HepG2 (cell line): ENCODE results near the gene TMEM143. TPM values are rescaled to one million over a fixed set of nuclear protein-coding genes. Genes with fewer than 3 reads are reported as not detected.

Experiments used
- ESRRA ChIP-seq: sonication (generic); formaldehyde crosslinking; IDR thresholded peaks from 2 replicates; pipeline ENCODE4 v1.5.1; 2020; ENCODE audit warnings: mild to moderate bottlenecking, low read depth, missing genetic modification reagents
- HMG20A ChIP-seq: IDR thresholded peaks from 2 replicates; pipeline ENCODE4 v1.6.1; 2016; ENCODE audit warnings: borderline replicate concordance
- HNF4A ChIP-seq: sonication (generic); formaldehyde crosslinking; IDR thresholded peaks from 2 replicates; pipeline ENCODE4 v1.4.0; 2020; ENCODE audit warnings: missing genetic modification reagents
- HOXA7 ChIP-seq: sonication (generic); formaldehyde crosslinking; IDR thresholded peaks from 2 replicates; pipeline ENCODE4 v1.8.1; 2022; ENCODE audit warnings: mild to moderate bottlenecking, missing genetic modification reagents, moderate library complexity
- KDM5A ChIP-seq: fragments of 200-600 bp; sonication (generic); IDR thresholded peaks from 2 replicates; pipeline ENCODE4 v1.7.0; 2018; ENCODE audit warnings: antibody characterized with exemption, mild to moderate bottlenecking, low read length, borderline replicate concordance
- KLF9 ChIP-seq: IDR thresholded peaks from 2 replicates; pipeline ENCODE4 v1.6.1; 2016; ENCODE audit warnings: low read depth
- MNT ChIP-seq: fragments of 450-650 bp; IDR thresholded peaks from 2 replicates; pipeline ENCODE4 v1.6.1; 2016
- MXI1 ChIP-seq: IDR thresholded peaks from 3 replicates; pipeline ENCODE4 v1.6.1; 2012; ENCODE audit warnings: low read depth, low read length, inconsistent platforms, borderline replicate concordance
- PAF1 ChIP-seq: IDR thresholded peaks from 2 replicates; pipeline ENCODE4 v1.6.1; 2016; ENCODE audit warnings: missing genetic modification reagents, missing compliant biosample characterization
- POLR2A ChIP-seq, 2 experiments: IDR thresholded peaks; 2 replicates each; pipeline ENCODE4 v1.6.1; 2011; ENCODE audit warnings: low read depth in 2 of 2, low read length in 2 of 2, mild to moderate bottlenecking in 1 of 2, moderate library complexity in 1 of 2; ENCODE audit not compliant: insufficient read depth in 1 of 2
- SRSF4 ChIP-seq: fragments of 200-400 bp; formaldehyde crosslinking; IDR thresholded peaks from one replicate; pipeline ENCODE4 v1.6.1; 2018; ENCODE audit warnings: mild to moderate bottlenecking, low read depth, low read length, moderate library complexity; ENCODE audit not compliant: poor library complexity, severe bottlenecking
- TFAP4 ChIP-seq: sonication (generic); IDR thresholded peaks from 2 replicates; pipeline ENCODE4 v1.6.1; 2016; ENCODE audit warnings: low read depth, borderline replicate concordance
- ZFP36 ChIP-seq: fragments of 150-350 bp; IDR thresholded peaks from 2 replicates; pipeline ENCODE4 v1.6.1; 2018; ENCODE audit warnings: borderline replicate concordance, low read length, low read depth; ENCODE audit not compliant: partially characterized antibody
- ZFYVE20 ChIP-seq: sonication (generic); formaldehyde crosslinking; IDR thresholded peaks from 2 replicates; pipeline ENCODE4 v1.8.0; 2023; ENCODE audit warnings: low read depth, mild to moderate bottlenecking, moderate library complexity, missing genetic modification reagents, borderline replicate concordance
- ZKSCAN8 ChIP-seq: IDR thresholded peaks from 2 replicates; pipeline ENCODE4 v1.6.1; 2016; ENCODE audit warnings: borderline replicate concordance, missing genetic modification reagents, missing compliant biosample characterization
- ZNF10 ChIP-seq: sonication (generic); formaldehyde crosslinking; IDR thresholded peaks from 2 replicates; pipeline ENCODE4 v1.4.0; 2020; ENCODE audit warnings: mild to moderate bottlenecking, low read depth, missing genetic modification reagents, borderline replicate concordance
- ZNF18 ChIP-seq: sonication (generic); formaldehyde crosslinking; IDR thresholded peaks from 2 replicates; pipeline ENCODE4 v1.8.0; 2022; ENCODE audit warnings: mild to moderate bottlenecking, missing genetic modification reagents; ENCODE audit not compliant: insufficient replicate concordance
- ZNF20 ChIP-seq: sonication (generic); formaldehyde crosslinking; IDR thresholded peaks from 2 replicates; pipeline ENCODE4 v1.4.0; 2020; ENCODE audit warnings: mild to moderate bottlenecking, moderate library complexity, missing genetic modification reagents
- ZNF326 ChIP-seq: sonication (generic); formaldehyde crosslinking; IDR thresholded peaks from 2 replicates; pipeline ENCODE4 v1.4.0; 2020; ENCODE audit warnings: missing genetic modification reagents, borderline replicate concordance
- ZNF33A ChIP-seq: sonication (generic); formaldehyde crosslinking; IDR thresholded peaks from 2 replicates; pipeline ENCODE4 v1.5.1; 2020; ENCODE audit warnings: missing genetic modification reagents, mild to moderate bottlenecking, moderate library complexity, borderline replicate concordance
- ZNF546 ChIP-seq: sonication (generic); formaldehyde crosslinking; conservative IDR thresholded peaks from 2 replicates; pipeline ENCODE4 v1.8.1; 2023; ENCODE audit warnings: mild to moderate bottlenecking, missing genetic modification reagents
- ZNF569 ChIP-seq: sonication (generic); formaldehyde crosslinking; IDR thresholded peaks from 2 replicates; pipeline ENCODE4 v1.5.0; 2020; ENCODE audit warnings: mild to moderate bottlenecking, missing genetic modification reagents, moderate library complexity, borderline replicate concordance
- ZNF816 ChIP-seq: sonication (generic); formaldehyde crosslinking; IDR thresholded peaks from 2 replicates; pipeline ENCODE4 v1.8.0; 2022; ENCODE audit warnings: missing genetic modification reagents, mild to moderate bottlenecking, borderline replicate concordance
- ZSCAN25 ChIP-seq: sonication (generic); formaldehyde crosslinking; IDR thresholded peaks from 2 replicates; pipeline ENCODE4 v1.8.0; 2022; ENCODE audit warnings: mild to moderate bottlenecking, missing genetic modification reagents
- polyA plus RNA-seq, 8 experiments: library from polyadenylated mRNA; depleted of rRNA in 3 of 8; stranded (reverse) in 7 of 8; unstranded in 1 of 8; fragments of >200 nt; fragmentation: Illumina TruSeq in 4 of 8; extraction: Trizol in 4 of 8; gene quantifications; 2 replicates each; pipeline versions ENCODE4 v1.2.1 to v1.2.3, GENCODE V29; 2011 to 2016; ENCODE audit warnings: low read depth in 4 of 8, missing spikeins in 1 of 8, mixed read lengths in 1 of 8; ENCODE audit not compliant: insufficient read depth in 1 of 8
- total RNA-seq, 5 experiments: library from RNA; depleted of rRNA; stranded (reverse); fragments of >200 nt; fragmentation: Illumina TruSeq; extraction: Trizol; gene quantifications; 2 replicates each; pipeline ENCODE4 v1.2.3, GENCODE V29; 2016; ENCODE audit warnings: low read depth in 1 of 5

TMEM143 gene
- total and polyA plus RNA-seq, 2 of the 13 experiments (the other 11 are each of a cell fraction or from before 2014, with no cell fraction given), result 7.7 to 11.3 TPM

GRCh38 chr19:48390188-48391099 lies 26.7 kb upstream of the TMEM143 start (continued):
- TF ChIP-seq ZNF20 (CRISPR knock-in tag), result no peak
- TF ChIP-seq ZFYVE20 (CRISPR knock-in tag), result no peak
- TF ChIP-seq MXI1, result no peak; the same call in 2 of the 3 replicates
- no peak for TF ChIP-seq ZNF326 (CRISPR knock-in tag)
- no peak for TF ChIP-seq ZNF10 (CRISPR knock-in tag)
- no peak for TF ChIP-seq MNT
- TF ChIP-seq HNF4A (CRISPR knock-in tag), result peak; percentile 33; the same call in 1 of the 2 replicates
- TF ChIP-seq ZNF546 (CRISPR knock-in tag), result no peak; the same call in 1 of the 2 replicates
- no peak for TF ChIP-seq ZKSCAN8 (CRISPR knock-in tag)
- TF ChIP-seq ZSCAN25 (CRISPR knock-in tag), result no peak
- no peak for TF ChIP-seq HMG20A (CRISPR knock-in tag)
- TF ChIP-seq ZNF816 (CRISPR knock-in tag), result no peak
- no peak for TF ChIP-seq KLF9 (CRISPR knock-in tag)
- TF ChIP-seq PAF1 (CRISPR knock-in tag), result no peak
- TF ChIP-seq KDM5A, result no peak
- TF ChIP-seq POLR2A (IDR thresholded peaks at IDR 0.05; ENCODE audit: insufficient read depth in 1 of 2, low read depth in 2 of 2, low read length in 2 of 2), result peak; percentile 52 to 53; a peak in 3 of 4 replicates
- TF ChIP-seq ESRRA, result no peak
- TF ChIP-seq ZFP36, result no peak
- TF ChIP-seq ZNF18 (CRISPR knock-in tag), result peak; percentile 25
- no peak for TF ChIP-seq ZNF33A (CRISPR knock-in tag)
- no peak for TF ChIP-seq SRSF4
- no peak for TF ChIP-seq TFAP4
- no peak for TF ChIP-seq HOXA7
- no peak for TF ChIP-seq ZNF569 (CRISPR knock-in tag)
